HCT116 (cell line): ENCODE measurements around the gene GALNT14. TPM values are rescaled to one million over a fixed set of nuclear protein-coding genes. Genes with fewer than 3 reads are reported as not detected.

Experiments used
- ATAC-seq: fragments of 200-7000 bp; cut with Tn5 transposase; 2 replicates; pipeline ENCODE4 v1.9.1; 2020; ENCODE audit warnings: mild to moderate bottlenecking, moderate library complexity
- BruUV-seq: library from RNA; stranded (reverse); fragments of 400-500 nt; replicated peaks from 2 replicates; lab custom pipeline; 2021; lab: Mats Ljungman, UMichigan
- CTCF ChIA-PET: fragments of 300-600 bp; sonication (Branson Sonifier 250); formaldehyde crosslinking; loops from one replicate; lab custom pipeline; 2021; ENCODE audit warnings: antibody characterized with exemption; lab: Charles Lee
- POLR2A ChIA-PET: fragments of 300-600, 350-600 bp; sonication (Branson Sonifier 250); formaldehyde crosslinking; loops from one replicate; lab custom pipeline; 2021; ENCODE audit warnings: antibody characterized with exemption; lab: Charles Lee
- RAD21 ChIA-PET, 2 experiments: fragments of 300-600 bp; sonication (Branson Sonifier 250); formaldehyde crosslinking; loops; one replicate each; lab custom pipeline; 2023; ENCODE audit warnings: low total read pairs in 2 of 2; ENCODE audit not compliant: uncharacterized antibody in 2 of 2, unreplicated experiment in 2 of 2, low non-redundant PET in 1 of 2; lab: Charles Lee
- DNase-seq: peaks from one replicate; pipeline ENCODE4 v3.0.0-alpha.2; 2010; ENCODE audit warnings: low read depth, low spot score
- H2AFZ ChIP-seq: fragments of 200-600 bp; shearing (Covaris generic), sonication (generic); 2 replicates; pipeline ENCODE4 v1.6.1; 2017; ENCODE audit warnings: low read depth, mixed run types, mixed read lengths, antibody characterized with exemption, low read length; ENCODE audit not compliant: poor library complexity, severe bottlenecking
- H3K27ac ChIP-seq: 2 replicates; pipeline ENCODE4 v1.5.1; 2012; ENCODE audit warnings: low read depth, low read length
- H3K27me3 ChIP-seq: fragments of 200-600 bp; sonication (generic); 2 replicates; pipeline ENCODE4 v1.6.1; 2016; ENCODE audit warnings: mixed run types, low read length, mixed read lengths; ENCODE audit not compliant: insufficient read depth
- H3K36me3 ChIP-seq, 2 experiments: fragments of 200-500 bp in 1 of 2; fragments of 200-600 bp in 1 of 2; sonication (Bioruptor generic) in 1 of 2; sonication (generic) in 1 of 2; 2 replicates each; pipeline versions ENCODE4 v1.5.1 to v1.6.1; 2014 to 2016; ENCODE audit warnings: low read length in 2 of 2, inconsistent platforms in 1 of 2, mixed read lengths in 1 of 2, mixed run types in 1 of 2; ENCODE audit not compliant: insufficient read depth in 2 of 2, control insufficient read depth in 1 of 2
- H3K4me1 ChIP-seq, 2 experiments: fragments of 200-600 bp in 1 of 2; sonication (generic) in 1 of 2; 2 replicates each; pipeline versions ENCODE4 v1.5.1 to v1.6.1; 2012 to 2017; ENCODE audit warnings: low read length in 2 of 2, inconsistent platforms in 1 of 2, mild to moderate bottlenecking in 1 of 2, mixed read lengths in 1 of 2, mixed run types in 1 of 2, moderate library complexity in 1 of 2; ENCODE audit not compliant: insufficient read depth in 2 of 2, control insufficient read depth in 1 of 2
- H3K4me2 ChIP-seq: fragments of 200-600 bp; sonication (generic); 2 replicates; pipeline ENCODE4 v1.6.1; 2017; ENCODE audit warnings: mixed run types, low read length, mixed read lengths
- H3K4me3 ChIP-seq, 2 experiments: fragments of 200-600 bp in 1 of 2; sonication (generic) in 1 of 2; replicated peaks in 1 of 2; 2 replicates each; pipeline ENCODE4 v1.5.1; 2011 to 2016; ENCODE audit warnings: low read length in 2 of 2, control low read depth in 1 of 2, low read depth in 1 of 2, mild to moderate bottlenecking in 1 of 2, mixed read lengths in 1 of 2, mixed run types in 1 of 2
- H3K79me2 ChIP-seq: fragments of 200-600 bp; sonication (generic); 2 replicates; pipeline ENCODE4 v1.6.1; 2017; ENCODE audit warnings: mild to moderate bottlenecking, mixed run types, low read length, moderate library complexity, mixed read lengths; ENCODE audit not compliant: insufficient read depth
- H3K9ac ChIP-seq: fragments of 200-600 bp; sonication (generic); 2 replicates; pipeline ENCODE4 v1.6.1; 2016; ENCODE audit warnings: low read length, mixed read lengths
- H3K9me2 ChIP-seq: fragments of 200-600 bp; sonication (generic), shearing (Covaris generic); 2 replicates; pipeline ENCODE4 v1.6.1; 2017; ENCODE audit warnings: mixed run types, mild to moderate bottlenecking, moderate library complexity; ENCODE audit not compliant: insufficient read depth
- H3K9me3 ChIP-seq, 2 experiments: fragments of 200-500 bp in 1 of 2; fragments of 200-600 bp in 1 of 2; sonication (Bioruptor generic) in 1 of 2; sonication (generic) in 1 of 2; 2 replicates each; pipeline ENCODE4 v1.6.1; 2014 to 2017; ENCODE audit warnings: low read length in 2 of 2, mixed read lengths in 2 of 2, inconsistent platforms in 1 of 2, low read depth in 1 of 2, mild to moderate bottlenecking in 1 of 2, mixed run types in 1 of 2, moderate library complexity in 1 of 2; ENCODE audit not compliant: control insufficient read depth in 1 of 2, insufficient read depth in 1 of 2
- H4K20me1 ChIP-seq: fragments of 200-600 bp; sonication (generic), shearing (Covaris generic); 2 replicates; pipeline ENCODE4 v1.6.1; 2017; ENCODE audit warnings: mixed run types, mild to moderate bottlenecking, moderate library complexity; ENCODE audit not compliant: insufficient read depth
- CBX3 ChIP-seq: IDR thresholded peaks from 2 replicates; pipeline ENCODE4 v1.6.1; 2012; ENCODE audit warnings: low read depth
- CEBPB ChIP-seq: IDR thresholded peaks from 2 replicates; pipeline ENCODE4 v1.6.1; 2012; ENCODE audit warnings: low read depth
- CTCF ChIP-seq, 3 experiments: fragments of 200-600 bp in 1 of 3; sonication (generic) in 1 of 3; IDR thresholded peaks in 2 of 3; conservative IDR thresholded peaks in 1 of 3; 2 replicates each; pipeline ENCODE4 v1.5.1; 2012 to 2017; ENCODE audit warnings: low read depth in 2 of 3, low read length in 2 of 3, antibody characterized with exemption in 1 of 3, borderline replicate concordance in 1 of 3, control low read depth in 1 of 3, mild to moderate bottlenecking in 1 of 3, mixed read lengths in 1 of 3, mixed run types in 1 of 3, moderate library complexity in 1 of 3; ENCODE audit not compliant: insufficient read depth in 1 of 3
- EGR1 ChIP-seq: IDR thresholded peaks from 2 replicates; pipeline ENCODE4 v1.6.1; 2012; ENCODE audit warnings: low read depth
- ELF1 ChIP-seq: IDR thresholded peaks from 2 replicates; pipeline ENCODE4 v1.6.1; 2012; ENCODE audit warnings: low read depth, borderline replicate concordance
- EZH2 ChIP-seq: fragments of 200-600 bp; sonication (generic); IDR thresholded peaks from 2 replicates; pipeline ENCODE4 v1.6.1; 2017; ENCODE audit warnings: antibody characterized with exemption, mixed run types
- FOSL1 ChIP-seq: IDR thresholded peaks from 2 replicates; pipeline ENCODE4 v1.6.1; 2012; ENCODE audit warnings: low read depth
- POLR2AphosphoS5 ChIP-seq: IDR thresholded peaks from 2 replicates; pipeline ENCODE4 v1.6.1; 2011; ENCODE audit warnings: mild to moderate bottlenecking, low read depth, low read length, moderate library complexity
- REST ChIP-seq: IDR thresholded peaks from 2 replicates; pipeline ENCODE4 v1.6.1; 2012; ENCODE audit warnings: low read depth
- SIN3A ChIP-seq: IDR thresholded peaks from 2 replicates; pipeline ENCODE4 v1.6.1; 2012; ENCODE audit warnings: low read depth
- TCF7L2 ChIP-seq: IDR thresholded peaks from 2 replicates; pipeline ENCODE4 v1.7.0; 2011; ENCODE audit warnings: borderline replicate concordance, inconsistent platforms; ENCODE audit not compliant: insufficient read depth, insufficient read length; ENCODE audit errors: extremely low read depth
- ZFX ChIP-seq: fragments of 450-650 bp; IDR thresholded peaks from 2 replicates; pipeline ENCODE4 v1.6.1; 2017
- ZNF274 ChIP-seq: fragments of 200-500 bp; sonication (Bioruptor generic); IDR thresholded peaks from 2 replicates; pipeline ENCODE4 v1.6.1; 2014; ENCODE audit warnings: mild to moderate bottlenecking, low read depth, low read length, inconsistent platforms
- intact Hi-C: fragments of 100-400 bp; cut with micrococcal nuclease; formaldehyde crosslinking; loops from 2 replicates; pipeline ENCODE4 v1.10.0; 2022
- total RNA-seq: library from RNA; stranded (reverse); gene quantifications from one replicate; pipeline ENCODE4 v1.2.1, GENCODE V29; 2021; ENCODE audit not compliant: unreplicated experiment
- TF ChIP-seq, protein P1 (sequence below): IDR thresholded peaks from 2 replicates; pipeline ENCODE4 v1.6.1; 2011; ENCODE audit warnings: mild to moderate bottlenecking, low read length, moderate library complexity; ENCODE audit not compliant: insufficient replicate concordance; ENCODE audit errors: extremely low read depth
- TF ChIP-seq, protein P2 (sequence below): IDR thresholded peaks from 2 replicates; pipeline ENCODE4 v1.6.1; 2012
- TF ChIP-seq, protein P3 (sequence below): IDR thresholded peaks from 2 replicates; pipeline ENCODE4 v1.6.1; 2012

Gene GALNT14
- total RNA-seq, 1 experiment from 2014 or later = 11.2 TPM

- TF ChIP-seq ELF1 (no peak), CBX3 (no peak), FOSL1 (no peak), CEBPB (no peak), EZH2 (no peak)
Measured at GRCh38 chr2:30948857-30949256, 189.4 kb downstream of the GALNT14 start (continued).

- Histone ChIP-seq H3K4me2 (no peak overlapping the region), H3K36me3 (no peaks in the 10 kb centered on the region), H3K9me2 (no peaks in the 10 kb centered on the region), H3K27ac (no peak overlapping the region), H2AFZ (no peak overlapping the region), H3K4me3 (no peak overlapping the region), H3K79me2 (no peaks in the 10 kb centered on the region), H3K4me1 (no peaks in the 10 kb centered on the region), H3K27me3 (no peaks in the 10 kb centered on the region), H4K20me1 (no peaks in the 10 kb centered on the region), H3K9me3 (no peaks in the 10 kb centered on the region), H3K9ac (no peak overlapping the region)
- ChIA-PET RAD21 (no interaction called here), POLR2A (no interaction called here), CTCF (no interaction called here)
- DNase-seq (no peak), ATAC-seq (no peak)
- intact Hi-C loops = no loop called here
- TF ChIP-seq, protein P1, sequence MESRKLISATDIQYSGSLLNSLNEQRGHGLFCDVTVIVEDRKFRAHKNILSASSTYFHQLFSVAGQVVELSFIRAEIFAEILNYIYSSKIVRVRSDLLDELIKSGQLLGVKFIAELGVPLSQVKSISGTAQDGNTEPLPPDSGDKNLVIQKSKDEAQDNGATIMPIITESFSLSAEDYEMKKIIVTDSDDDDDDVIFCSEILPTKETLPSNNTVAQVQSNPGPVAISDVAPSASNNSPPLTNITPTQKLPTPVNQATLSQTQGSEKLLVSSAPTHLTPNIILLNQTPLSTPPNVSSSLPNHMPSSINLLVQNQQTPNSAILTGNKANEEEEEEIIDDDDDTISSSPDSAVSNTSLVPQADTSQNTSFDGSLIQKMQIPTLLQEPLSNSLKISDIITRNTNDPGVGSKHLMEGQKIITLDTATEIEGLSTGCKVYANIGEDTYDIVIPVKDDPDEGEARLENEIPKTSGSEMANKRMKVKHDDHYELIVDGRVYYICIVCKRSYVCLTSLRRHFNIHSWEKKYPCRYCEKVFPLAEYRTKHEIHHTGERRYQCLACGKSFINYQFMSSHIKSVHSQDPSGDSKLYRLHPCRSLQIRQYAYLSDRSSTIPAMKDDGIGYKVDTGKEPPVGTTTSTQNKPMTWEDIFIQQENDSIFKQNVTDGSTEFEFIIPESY = no peak
- TF ChIP-seq ZNF274 (no peak), CTCF (IDR thresholded peaks at IDR 0.05 in 2 of 3, conservative IDR thresholded peaks at IDR 0.05 in 1 of 3; ENCODE audit: borderline replicate concordance in 1 of 3, insufficient read depth in 1 of 3, low read depth in 2 of 3, low read length in 2 of 3) (no peak), TCF7L2 (no peak), ZFX (no peak), SIN3A (no peak), CEBPB (no peak), FOSL1 (no peak), EGR1 (no peak), POLR2AphosphoS5 (no peak), ELF1 (no peak), REST (no peak)
- TF ChIP-seq, protein P2, sequence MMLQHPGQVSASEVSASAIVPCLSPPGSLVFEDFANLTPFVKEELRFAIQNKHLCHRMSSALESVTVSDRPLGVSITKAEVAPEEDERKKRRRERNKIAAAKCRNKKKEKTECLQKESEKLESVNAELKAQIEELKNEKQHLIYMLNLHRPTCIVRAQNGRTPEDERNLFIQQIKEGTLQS = no peak
- TF ChIP-seq, protein P3, sequence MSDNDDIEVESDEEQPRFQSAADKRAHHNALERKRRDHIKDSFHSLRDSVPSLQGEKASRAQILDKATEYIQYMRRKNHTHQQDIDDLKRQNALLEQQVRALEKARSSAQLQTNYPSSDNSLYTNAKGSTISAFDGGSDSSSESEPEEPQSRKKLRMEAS = no peak
- BruUV-seq = no TSS peak
Measured at GRCh38 chr2:30948130-30948529, 190.1 kb downstream of the GALNT14 start.
